A673 (cell line): ENCODE results near the gene SUSD5. TPM values are rescaled to one million over a fixed set of nuclear protein-coding genes. Genes with fewer than 3 reads are reported as not detected.

Experiments used
- BruUV-seq: library from RNA; stranded (reverse); fragments of 400-500 nt; replicated peaks from 2 replicates; lab custom pipeline; 2021; lab: Mats Ljungman, UMichigan
- CTCF ChIA-PET: fragments of 300-600 bp; sonication (Branson Sonifier 250); formaldehyde crosslinking; loops from one replicate; lab custom pipeline; 2022; ENCODE audit warnings: antibody characterized with exemption; lab: Charles Lee
- POLR2A ChIA-PET: fragments of 300-600 bp; sonication (Branson Sonifier 250); formaldehyde crosslinking; loops from one replicate; lab custom pipeline; 2022; ENCODE audit warnings: antibody characterized with exemption; ENCODE audit not compliant: low non-redundant PET; lab: Charles Lee
- DNase-seq: peaks from one replicate; pipeline ENCODE4 v3.0.0-alpha.2; 2015; ENCODE audit warnings: low spot score
- H3K27ac ChIP-seq: fragments of 200-600 bp; sonication (generic); 2 replicates; pipeline ENCODE4 v1.5.1; 2016; ENCODE audit warnings: mixed run types, low read depth, mild to moderate bottlenecking, mixed read lengths, antibody characterized with exemption, low read length; ENCODE audit not compliant: poor library complexity, severe bottlenecking
- H3K27me3 ChIP-seq: fragments of 200-600 bp; sonication (generic); replicated peaks from 2 replicates; pipeline ENCODE4 v1.6.1; 2017; ENCODE audit warnings: mixed run types, low read depth, mild to moderate bottlenecking, mixed read lengths, antibody characterized with exemption, low read length; ENCODE audit not compliant: insufficient read depth, poor library complexity
- H3K36me3 ChIP-seq: fragments of 200-600 bp; sonication (generic); 2 replicates; pipeline ENCODE4 v1.6.1; 2016; ENCODE audit warnings: mixed run types, mild to moderate bottlenecking, mixed read lengths, antibody characterized with exemption, low read length; ENCODE audit not compliant: insufficient read depth, poor library complexity, severe bottlenecking
- H3K4me1 ChIP-seq: fragments of 200-600 bp; sonication (generic); 2 replicates; pipeline ENCODE4 v1.6.1; 2017; ENCODE audit warnings: mixed run types, mild to moderate bottlenecking, mixed read lengths, antibody characterized with exemption, low read length; ENCODE audit not compliant: insufficient read depth, poor library complexity, severe bottlenecking
- H3K4me3 ChIP-seq: fragments of 200-600 bp; sonication (generic); 2 replicates; pipeline ENCODE4 v1.5.1; 2016; ENCODE audit warnings: low read depth, mixed run types, mild to moderate bottlenecking, mixed read lengths, low read length; ENCODE audit not compliant: poor library complexity, severe bottlenecking
- H3K9me3 ChIP-seq: fragments of 200-600 bp; sonication (generic); 2 replicates; pipeline ENCODE4 v1.6.1; 2016; ENCODE audit warnings: mixed run types, low read depth, mild to moderate bottlenecking, mixed read lengths, antibody characterized with exemption, low read length; ENCODE audit not compliant: poor library complexity, severe bottlenecking
- EZH2 ChIP-seq: fragments of 200-600 bp; sonication (generic); IDR thresholded peaks from 2 replicates; pipeline ENCODE4 v1.6.1; 2017; ENCODE audit warnings: borderline replicate concordance, low read depth, mild to moderate bottlenecking, mixed read lengths, antibody characterized with exemption, low read length; ENCODE audit not compliant: poor library complexity, severe bottlenecking
- intact Hi-C: fragments of 100-400 bp; cut with micrococcal nuclease; formaldehyde crosslinking; loops from one replicate; pipeline ENCODE4 v1.10.0; 2022; ENCODE audit not compliant: unreplicated experiment
- total RNA-seq: library from RNA; stranded (reverse); gene quantifications from 2 replicates; pipeline ENCODE4 v1.2.3, GENCODE V29; 2021
- TF ChIP-seq, protein P1 (sequence below): fragments of 300-800, 200-600 bp; sonication (generic); conservative IDR thresholded peaks from 2 replicates; pipeline ENCODE4 v1.5.1; 2017; ENCODE audit warnings: low read depth, mild to moderate bottlenecking, antibody characterized with exemption, low read length, moderate library complexity, mixed read lengths

SUSD5 gene
- total RNA-seq, 1 experiment from 2014 or later, result 0.97 TPM

DNA sequence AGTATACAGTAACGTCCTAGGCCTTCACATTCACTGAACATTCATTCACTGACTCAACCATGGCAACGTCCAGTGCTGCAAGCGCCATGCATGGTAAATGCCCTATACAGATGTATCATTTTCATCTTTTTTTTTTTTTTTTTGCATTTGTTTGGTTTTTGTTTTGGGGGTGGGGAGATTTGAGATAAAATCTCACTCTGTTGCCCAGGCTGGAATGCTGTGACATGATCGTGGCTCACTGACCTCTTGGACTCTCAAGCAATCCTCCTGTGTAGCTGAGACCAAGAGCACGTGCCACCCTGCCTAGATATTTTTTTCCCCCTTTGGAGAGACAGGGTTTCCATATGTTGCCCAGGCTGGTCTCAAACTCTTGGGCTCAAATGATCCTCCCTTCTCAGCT lies 37.4 kb downstream of the SUSD5 start:
- no peak for DNase-seq
- H3K4me3 ChIP-seq, result no peak overlapping the region
- ChIA-PET POLR2A (no interaction called here), CTCF (no interaction called here)
- no peaks in the 10 kb centered on the region for H3K27me3 ChIP-seq
- H3K36me3 ChIP-seq, result no peaks in the 10 kb centered on the region
- TF ChIP-seq, protein P1, sequence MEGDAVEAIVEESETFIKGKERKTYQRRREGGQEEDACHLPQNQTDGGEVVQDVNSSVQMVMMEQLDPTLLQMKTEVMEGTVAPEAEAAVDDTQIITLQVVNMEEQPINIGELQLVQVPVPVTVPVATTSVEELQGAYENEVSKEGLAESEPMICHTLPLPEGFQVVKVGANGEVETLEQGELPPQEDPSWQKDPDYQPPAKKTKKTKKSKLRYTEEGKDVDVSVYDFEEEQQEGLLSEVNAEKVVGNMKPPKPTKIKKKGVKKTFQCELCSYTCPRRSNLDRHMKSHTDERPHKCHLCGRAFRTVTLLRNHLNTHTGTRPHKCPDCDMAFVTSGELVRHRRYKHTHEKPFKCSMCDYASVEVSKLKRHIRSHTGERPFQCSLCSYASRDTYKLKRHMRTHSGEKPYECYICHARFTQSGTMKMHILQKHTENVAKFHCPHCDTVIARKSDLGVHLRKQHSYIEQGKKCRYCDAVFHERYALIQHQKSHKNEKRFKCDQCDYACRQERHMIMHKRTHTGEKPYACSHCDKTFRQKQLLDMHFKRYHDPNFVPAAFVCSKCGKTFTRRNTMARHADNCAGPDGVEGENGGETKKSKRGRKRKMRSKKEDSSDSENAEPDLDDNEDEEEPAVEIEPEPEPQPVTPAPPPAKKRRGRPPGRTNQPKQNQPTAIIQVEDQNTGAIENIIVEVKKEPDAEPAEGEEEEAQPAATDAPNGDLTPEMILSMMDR, result no peak
- TF ChIP-seq EZH2, result no peak
- H3K27ac ChIP-seq, result no peak overlapping the region
- no peaks in the 10 kb centered on the region for H3K9me3 ChIP-seq
- BruUV-seq, result no TSS peak
- H3K4me1 ChIP-seq, result no peaks in the 10 kb centered on the region
- intact Hi-C loops, result no loop called here

DNA sequence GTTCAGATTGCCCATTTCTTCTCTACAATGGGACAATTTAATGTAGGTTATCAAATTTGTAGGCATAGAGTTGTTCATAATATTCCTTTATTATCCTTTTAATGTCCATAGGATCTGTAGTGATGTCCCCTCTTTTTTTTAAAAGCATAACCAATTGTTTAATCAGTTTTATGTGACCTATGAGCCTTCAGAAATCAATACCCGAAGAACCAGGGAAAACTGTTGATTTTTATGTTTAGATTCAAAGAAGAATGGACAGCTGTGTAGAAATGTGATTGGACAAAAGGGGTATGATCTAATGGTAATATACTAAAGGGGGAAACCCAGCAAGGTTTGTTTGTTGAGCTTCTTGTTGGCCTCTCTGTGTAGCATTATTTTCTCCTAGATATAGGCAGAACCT lies 39.5 kb downstream of the SUSD5 start:
- TF ChIP-seq, protein P1, result no peak
- no peak for TF ChIP-seq EZH2
- H3K9me3 ChIP-seq, result no peaks in the 10 kb centered on the region
- no peak for DNase-seq
- ChIA-PET CTCF (interaction anchor here (0.5 kb wide), 1 partner anchor 262 kb away, joined by 4 read pairs; no protein-coding TSS in a partner anchor), POLR2A (no interaction called here)
- no peaks in the 10 kb centered on the region for H3K27me3 ChIP-seq
- no TSS peak for BruUV-seq
- H3K4me3 ChIP-seq, result no peak overlapping the region
- intact Hi-C loops, result no loop called here
- no peaks in the 10 kb centered on the region for H3K36me3 ChIP-seq
- H3K4me1 ChIP-seq, result no peaks in the 10 kb centered on the region
- H3K27ac ChIP-seq, result no peak overlapping the region

DNA sequence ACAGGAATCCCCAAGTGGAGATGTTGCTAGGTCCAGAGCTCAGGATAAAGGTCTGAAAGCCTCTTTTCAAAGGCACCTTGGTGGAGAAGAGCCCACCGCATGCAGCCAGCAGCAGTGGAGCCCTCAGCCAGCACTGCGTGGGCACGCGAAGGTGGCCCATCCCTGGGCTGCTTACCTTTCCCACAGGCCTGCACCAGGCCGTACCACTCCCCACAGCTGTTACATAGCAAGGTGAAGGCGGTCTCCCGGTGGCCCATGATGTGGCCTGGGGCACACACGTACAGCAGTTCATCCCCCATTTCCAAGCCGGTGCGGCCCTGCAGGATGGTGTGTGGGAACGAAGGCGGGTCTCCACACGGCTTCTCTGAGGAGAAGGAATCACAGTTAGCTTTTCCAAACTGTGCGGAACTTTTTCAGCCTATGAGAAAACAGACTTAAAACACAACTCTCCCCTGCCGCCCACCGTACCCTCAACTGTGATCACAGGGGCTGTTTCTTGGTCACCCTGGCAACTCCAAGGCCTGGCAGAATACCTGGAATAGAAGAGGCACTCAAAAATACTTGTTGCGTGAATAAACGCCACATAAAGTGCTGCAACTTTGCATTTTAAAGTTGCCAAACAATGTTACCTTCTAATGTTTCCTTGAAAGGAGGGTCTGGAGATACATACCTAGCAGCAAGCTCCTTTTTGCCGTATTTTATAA lies 43.7 kb downstream of the SUSD5 start:
- BruUV-seq, result no TSS peak
- TF ChIP-seq, protein P1, result no peak
- TF ChIP-seq EZH2, result no peak
- Histone ChIP-seq H3K36me3 (no peaks in the 10 kb centered on the region), H3K4me1 (no peaks in the 10 kb centered on the region), H3K9me3 (no peaks in the 10 kb centered on the region), H3K4me3 (no peak overlapping the region), H3K27me3 (no peaks in the 10 kb centered on the region), H3K27ac (no peak overlapping the region)
- no peak for DNase-seq
- ChIA-PET POLR2A (no interaction called here), CTCF (no interaction called here)
- intact Hi-C loops, result no loop called here
